NCI-H526 treated with DMSO at 0.1 percent for 48 hours (cell line): ENCODE measurements around the gene TSR1.
A peak's percentile ranks its signal among the peaks of the same experiment; 100 is the strongest.

Experiments used
- DNase-seq: peaks from one replicate; lab custom pipeline; 2025; lab: John Stamatoyannopoulos, UW

The TSR1 gene

DNA sequence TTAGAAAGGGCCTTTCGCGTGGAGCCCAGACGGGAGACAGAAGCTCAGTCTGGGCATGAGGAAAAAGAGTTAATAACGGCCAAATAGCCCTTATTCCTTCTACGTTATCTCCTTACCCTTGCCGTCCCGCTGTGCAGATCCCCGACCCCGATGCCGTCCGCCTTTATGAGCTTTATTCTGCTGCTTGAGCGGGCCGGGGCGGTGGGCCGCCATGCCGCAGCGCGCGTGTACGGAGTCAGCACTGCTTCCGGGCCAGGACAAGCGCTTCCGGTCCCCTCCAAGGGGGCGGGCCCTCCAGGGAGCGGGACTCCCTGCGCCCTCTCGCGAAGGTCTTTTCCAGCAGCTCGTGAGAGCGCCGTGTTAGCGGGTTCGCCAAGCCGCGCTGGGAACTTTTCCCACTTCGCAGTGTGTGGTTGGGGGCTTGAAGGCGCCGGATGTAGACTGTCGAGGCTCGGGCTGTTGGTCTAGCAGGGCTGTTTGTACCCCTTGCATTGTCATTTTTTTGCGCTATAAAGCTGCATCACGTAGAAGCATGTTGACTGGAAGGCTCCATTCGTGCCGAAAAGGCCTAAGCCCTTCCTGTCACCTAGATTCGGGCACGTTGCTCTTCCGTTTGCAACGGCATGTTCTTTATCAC lies at the start of gene TSR1:
TSS of gene TSR1 (minus strand) at position 243 of the 637 bp plus-strand sequence. CDS start at position 213, 30 bp downstream.
- DNase-seq, result peak; percentile 59

- DNase-seq, result no peak
These were observed 49.3 kb upstream of the TSR1 start for GRCh38 chr17:2385240-2386210.

GRCh38 chr17:2384439-2385127 lies 48.3 kb upstream of the TSR1 start:
- no peak for DNase-seq

DNA sequence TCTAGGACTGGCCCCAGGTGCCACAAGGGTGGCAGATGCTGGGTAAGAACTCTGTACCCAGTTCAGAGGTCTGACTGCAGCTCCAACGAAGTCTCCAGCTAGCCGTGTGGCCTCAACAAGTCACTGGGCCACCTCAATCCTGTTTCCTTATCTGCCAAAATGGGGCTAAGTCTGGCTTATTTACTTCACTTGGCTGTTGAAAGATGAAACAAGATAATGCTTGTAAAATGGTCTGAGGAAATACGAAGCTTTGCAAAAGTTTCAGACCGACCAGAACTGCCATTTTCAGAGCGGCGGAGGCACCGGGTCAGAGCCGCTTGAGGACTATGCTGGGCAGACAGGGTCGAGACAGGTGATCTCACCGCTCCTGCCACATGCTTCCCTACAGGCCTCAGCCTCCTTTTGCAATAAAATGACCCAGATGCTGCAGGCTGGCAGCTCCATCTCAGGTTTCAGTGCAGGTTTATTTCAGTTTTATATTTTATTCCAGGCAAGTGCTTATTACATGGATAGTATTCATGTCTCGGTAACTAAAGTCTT lies 47.4 kb upstream of the TSR1 start:
- DNase-seq, result no peak

DNA sequence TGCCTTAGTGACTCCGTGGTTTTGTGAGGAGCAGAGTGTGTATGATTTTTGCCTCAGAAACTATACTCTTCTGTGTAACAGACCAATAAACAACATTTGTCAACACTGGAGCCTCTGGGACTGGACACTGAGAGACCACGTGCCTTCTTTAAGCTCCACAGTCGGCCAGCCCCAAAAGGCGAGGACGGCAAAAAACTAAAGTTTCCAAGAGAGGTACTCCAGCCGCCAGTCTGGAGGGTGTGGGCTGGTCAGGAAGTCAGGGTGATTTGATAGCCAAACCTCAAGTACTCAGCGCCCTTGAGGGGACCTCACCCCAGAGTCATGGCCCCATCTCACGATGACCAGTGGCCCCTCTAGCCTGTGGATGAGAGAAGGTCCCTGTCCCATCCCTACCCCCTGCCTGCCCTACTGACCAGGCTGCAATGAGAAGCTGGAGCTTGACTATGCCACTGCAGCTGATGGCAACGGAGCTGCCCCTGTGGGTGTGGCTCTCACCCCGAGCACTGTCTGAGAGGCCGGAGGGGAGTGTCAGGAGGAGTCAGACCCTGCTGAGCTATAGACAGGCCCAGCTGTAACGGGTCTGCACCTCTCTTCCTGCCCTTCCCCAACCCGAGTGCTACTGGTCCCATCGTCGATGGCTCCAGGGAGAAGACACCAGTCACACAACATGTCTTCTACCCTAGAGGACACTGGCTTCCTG lies 44.8 kb upstream of the TSR1 start:
- no peak for DNase-seq

GRCh38 chr17:2380226-2380922 lies 44.1 kb upstream of the TSR1 start:
- DNase-seq, result no peak

DNA sequence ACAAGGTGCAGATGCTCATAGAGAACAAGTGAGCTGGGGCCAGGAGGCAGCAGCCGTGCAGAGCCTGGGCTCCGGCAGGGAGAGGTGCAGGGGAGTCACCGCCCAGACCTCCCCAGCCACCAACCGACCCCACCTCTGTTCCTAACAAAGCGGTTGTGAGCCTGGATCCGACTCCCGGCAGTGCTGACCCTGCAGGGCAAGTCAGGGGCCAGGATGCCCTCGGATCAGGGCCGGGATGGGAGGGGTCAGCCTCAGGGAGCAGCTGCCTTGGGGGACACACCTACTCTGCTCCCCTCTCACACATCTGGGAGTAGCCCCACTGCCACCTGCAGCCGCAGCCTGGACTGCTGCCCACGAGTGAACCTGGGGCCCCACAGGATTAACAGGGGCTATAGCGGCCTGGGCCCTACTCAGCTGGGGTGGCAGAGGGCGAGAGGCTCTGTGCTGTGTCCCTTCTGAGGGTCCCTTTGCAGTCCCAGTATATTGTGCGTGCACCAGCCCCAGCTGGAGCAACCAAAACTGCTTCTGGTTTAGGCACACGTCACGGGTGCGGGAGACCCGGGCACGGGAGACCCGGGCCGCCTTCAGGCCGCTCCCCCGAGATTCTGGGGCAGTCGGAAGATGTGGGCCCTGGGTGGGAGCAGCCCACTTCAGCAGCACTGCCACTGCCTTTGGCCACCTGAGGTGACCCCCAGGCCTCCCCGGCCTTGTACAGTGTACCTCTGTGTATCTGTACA lies 43.4 kb upstream of the TSR1 start:
- DNase-seq, result no peak

- no peak for DNase-seq
These were observed 42.6 kb upstream of the TSR1 start for GRCh38 chr17:2378905-2379304.

DNA sequence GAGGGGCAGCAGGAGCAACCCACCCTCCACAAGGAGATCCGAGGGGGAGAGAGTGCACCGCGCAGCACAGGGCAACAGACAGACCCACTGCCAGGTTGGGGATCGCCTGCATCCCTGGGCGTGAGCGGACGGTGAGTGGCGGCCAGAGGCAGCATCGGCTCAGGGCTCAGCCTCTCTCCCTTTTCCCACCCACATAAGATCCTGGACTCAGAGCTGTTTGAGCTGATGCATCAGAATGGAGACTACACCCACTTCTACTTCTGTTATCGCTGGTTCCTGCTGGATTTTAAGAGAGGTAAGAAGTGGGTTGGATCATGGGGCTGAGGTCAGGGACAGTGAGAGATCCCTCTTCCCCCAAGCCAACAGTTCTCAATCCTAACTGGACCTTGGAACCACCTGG lies 41.4 kb upstream of the TSR1 start:
- DNase-seq, result no peak

GRCh38 chr17:2376107-2376506 lies 39.9 kb upstream of the TSR1 start:
- DNase-seq, result no peak

- DNase-seq, result no peak
These were observed 39.1 kb upstream of the TSR1 start for GRCh38 chr17:2375406-2375805.

- no peak for DNase-seq
These were observed 38.5 kb upstream of the TSR1 start for GRCh38 chr17:2374549-2375285.

DNA sequence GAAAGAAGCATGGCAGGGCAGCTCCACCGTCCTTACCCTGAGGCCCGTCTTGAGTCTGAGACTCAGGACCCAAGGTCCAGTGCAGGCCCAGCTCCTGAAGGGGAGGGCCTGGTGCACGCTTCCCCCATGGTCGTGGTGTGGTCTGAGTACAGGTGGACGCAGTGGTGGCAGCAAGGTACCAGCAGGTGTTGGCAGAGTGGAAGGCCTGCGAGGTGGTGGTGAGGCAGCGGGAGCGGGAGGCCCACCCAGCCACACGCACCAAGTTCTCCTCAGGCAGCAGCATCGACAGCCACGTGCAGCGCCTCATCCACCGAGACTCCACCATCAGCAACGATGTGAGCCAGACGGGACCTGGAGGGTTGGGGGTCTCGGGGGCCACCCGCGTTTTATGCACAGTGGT lies 36.9 kb upstream of the TSR1 start:
- no peak for DNase-seq

GRCh38 chr17:2372681-2373080 lies 36.4 kb upstream of the TSR1 start:
- no peak for DNase-seq

GRCh38 chr17:2372180-2372579 lies 35.9 kb upstream of the TSR1 start:
- no peak for DNase-seq

DNA sequence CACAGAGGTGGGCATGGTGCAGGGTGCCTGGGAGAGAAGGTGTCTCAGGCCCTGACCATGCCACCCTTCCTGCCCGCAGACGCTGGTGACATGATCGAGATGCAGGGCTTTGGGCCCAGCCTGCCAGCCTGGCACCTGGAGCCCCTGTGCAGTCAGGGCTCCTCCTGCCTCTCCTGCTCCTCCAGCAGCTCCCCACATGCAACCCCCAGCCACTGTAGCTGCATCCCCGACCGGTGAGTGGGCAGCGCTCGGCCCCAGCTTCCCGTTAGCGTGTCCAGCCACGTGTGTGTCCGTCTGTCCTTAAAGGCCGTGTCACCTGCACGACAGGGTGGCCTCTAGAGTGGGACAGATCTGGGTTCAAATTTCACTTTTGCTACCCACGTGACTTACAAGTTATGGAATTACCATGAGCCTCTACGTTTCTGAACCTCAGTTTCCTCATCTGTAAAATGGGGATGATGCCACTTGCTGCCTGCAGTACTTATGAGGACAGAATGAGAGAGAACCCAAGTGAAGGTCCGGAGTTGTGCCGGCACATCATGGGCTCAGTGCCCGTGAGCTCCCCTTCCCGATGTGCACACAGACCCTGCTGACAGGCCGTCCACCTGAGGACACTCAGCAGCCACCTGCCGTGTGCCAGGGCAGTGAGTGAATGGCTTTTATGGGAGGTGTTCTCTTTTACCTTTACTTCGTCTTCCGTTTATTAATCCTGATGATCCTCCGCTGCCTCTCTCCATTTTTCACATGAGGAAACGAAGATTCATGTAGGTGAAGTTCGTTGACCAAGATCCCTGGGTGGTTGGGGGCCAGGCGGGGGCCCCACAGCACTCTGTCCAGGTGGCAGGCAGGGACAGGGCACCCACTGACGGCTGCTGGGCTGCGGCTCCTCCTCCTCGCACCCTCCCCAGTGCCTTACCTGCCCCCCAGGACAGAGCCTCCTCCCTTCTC lies 35.2 kb upstream of the TSR1 start:
- DNase-seq, result no peak

- DNase-seq, result no peak
These were observed 33.9 kb upstream of the TSR1 start for GRCh38 chr17:2370211-2370589.

DNA sequence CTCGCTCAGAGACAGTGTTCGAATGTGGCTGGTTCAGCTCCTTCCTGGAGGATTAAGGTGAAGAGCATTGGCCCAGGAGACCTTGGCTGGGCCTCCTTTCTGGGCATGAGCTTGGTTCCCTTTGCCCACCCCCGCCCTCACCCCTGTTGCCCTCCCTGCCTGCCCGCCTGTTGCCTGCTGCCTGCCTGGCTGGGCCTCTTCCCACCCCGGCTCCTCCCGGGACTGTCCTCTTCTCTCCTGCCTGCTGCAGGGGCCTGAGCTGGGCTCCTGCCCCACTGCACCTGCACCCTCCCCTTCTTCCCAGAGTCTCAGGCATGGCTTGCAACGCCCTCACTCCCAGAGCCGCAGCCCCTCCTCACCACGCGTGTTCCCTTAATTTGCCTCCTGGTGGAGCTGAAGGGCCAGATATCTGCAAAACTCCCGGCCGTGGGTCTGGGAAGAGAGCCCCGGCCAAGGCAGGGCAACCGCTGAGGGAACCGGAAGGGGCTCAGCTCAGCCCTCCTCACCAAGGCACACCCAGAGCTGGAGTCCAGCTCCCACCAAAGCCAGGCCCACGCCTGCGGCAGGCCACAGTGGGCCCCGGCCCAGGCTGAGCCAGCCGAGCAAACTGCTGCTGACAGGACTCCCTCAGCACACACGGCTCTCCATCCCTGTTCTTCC lies 33.4 kb upstream of the TSR1 start:
- no peak for DNase-seq
